Activated T-helper 17 cell treated with anti-CD3 and anti-CD28 coated beads, Interleukin-2, amount 50 U/mL, for 72 hours (primary cell): ENCODE measurements around the gene CWC25. TPM values are rescaled to one million over a fixed set of nuclear protein-coding genes. Genes with fewer than 3 reads are reported as not detected.
"Not testable (repeated sequence)": the region's sequence is repeated elsewhere in the genome, so short reads cannot be mapped to it uniquely, and the experiment has no call there.

Source experiments
- ATAC-seq: fragments of 150-1000 bp; cut with Tn5 transposase; replicated peaks from 2 replicates; pipeline ENCODE4 v1.10.0; 2021; ENCODE audit warnings: mild to moderate bottlenecking, moderate library complexity
- H3K27ac Mint-ChIP-seq: one replicate; pipeline ENCODE4 v1.8.0; 2022; ENCODE audit warnings: mixed read lengths
- H3K27me3 Mint-ChIP-seq: one replicate; pipeline ENCODE4 v1.8.0; 2022; ENCODE audit warnings: mixed read lengths
- H3K36me3 Mint-ChIP-seq: one replicate; pipeline ENCODE4 v1.8.0; 2022; ENCODE audit warnings: low read depth, mild to moderate bottlenecking, mixed read lengths
- H3K4me1 Mint-ChIP-seq: one replicate; pipeline ENCODE4 v1.8.0; 2022; ENCODE audit warnings: mixed read lengths
- H3K4me3 Mint-ChIP-seq: one replicate; pipeline ENCODE4 v1.8.0; 2022; ENCODE audit warnings: mild to moderate bottlenecking, mixed read lengths
- H3K9me3 Mint-ChIP-seq: one replicate; pipeline ENCODE4 v1.8.0; 2022; ENCODE audit warnings: mixed read lengths
- total RNA-seq, 2 donors: library from RNA; stranded (reverse); gene quantifications; one replicate each; pipeline ENCODE4 v1.2.3, GENCODE V29; 2022

CWC25 gene
- total RNA-seq, 2 donors from 2014 or later = 28.1 to 37.1 TPM

GRCh38 chr17:38864636-38865398 lies 39.7 kb upstream of the CWC25 start:
- Mint-ChIP-seq H3K27ac (no peak overlapping the region), H3K4me3 (no peak overlapping the region), H3K4me1 (peaks cover 22% of the 10 kb centered on the region), H3K36me3 (peaks cover 26% of the 10 kb centered on the region), H3K27me3 (no peaks in the 10 kb centered on the region), H3K9me3 (no peaks in the 10 kb centered on the region)
- ATAC-seq = no peak

- H3K36me3 Mint-ChIP-seq = no peaks in the 10 kb centered on the region
- peak; percentile 53 for ATAC-seq
- H3K27ac Mint-ChIP-seq = peak overlapping the region; percentile 69
- H3K9me3 Mint-ChIP-seq = no peaks in the 10 kb centered on the region
- no peak overlapping the region for H3K4me3 Mint-ChIP-seq
- no peaks in the 10 kb centered on the region for H3K27me3 Mint-ChIP-seq
- no peaks in the 10 kb centered on the region for H3K4me1 Mint-ChIP-seq
Measured at GRCh38 chr17:38861399-38861843, 36.3 kb upstream of the CWC25 start.

GRCh38 chr17:38857271-38857670 lies 32.1 kb upstream of the CWC25 start:
- H3K27ac Mint-ChIP-seq = no peak overlapping the region
- no peak for ATAC-seq
- peaks cover 19% of the 10 kb centered on the region for H3K36me3 Mint-ChIP-seq
- H3K4me3 Mint-ChIP-seq = no peak overlapping the region
- no peaks in the 10 kb centered on the region for H3K9me3 Mint-ChIP-seq
- peaks cover 5% of the 10 kb centered on the region for H3K4me1 Mint-ChIP-seq
- no peaks in the 10 kb centered on the region for H3K27me3 Mint-ChIP-seq

- Mint-ChIP-seq H3K27ac (peak overlapping the region; percentile 98), H3K4me1 (peaks cover 22% of the 10 kb centered on the region), H3K36me3 (peaks cover 40% of the 10 kb centered on the region), H3K4me3 (peak overlapping the region; percentile 93)
- not testable (repeated sequence) for H3K27me3 Mint-ChIP-seq, H3K9me3 Mint-ChIP-seq, ATAC-seq
Measured at GRCh38 chr17:38855101-38855714, 30.1 kb upstream of the CWC25 start.

GRCh38 chr17:38853292-38854219 lies 28.4 kb upstream of the CWC25 start, which contains the start of gene RPL23:
Gene RPL23 (minus strand): TSS chr17:38853721. CDS start chr17:38853710, 11 bp downstream.
- peaks cover 29% of the 10 kb centered on the region for H3K4me1 Mint-ChIP-seq
- no peaks in the 10 kb centered on the region for H3K9me3 Mint-ChIP-seq
- no peaks in the 10 kb centered on the region for H3K27me3 Mint-ChIP-seq
- peaks cover 56% of the 10 kb centered on the region for H3K36me3 Mint-ChIP-seq
- H3K4me3 Mint-ChIP-seq = peak within 1 kb of the TSS; percentile 93
- peak; percentile 92 for ATAC-seq
- H3K27ac Mint-ChIP-seq = peak within 1 kb of the TSS; percentile 98

- Mint-ChIP-seq H3K36me3 (peaks cover 63% of the 10 kb centered on the region), H3K27me3 (no peaks in the 10 kb centered on the region), H3K9me3 (no peaks in the 10 kb centered on the region), H3K27ac (peak overlapping the region; percentile 98), H3K4me1 (peaks cover 29% of the 10 kb centered on the region), H3K4me3 (peak overlapping the region; percentile 93)
- ATAC-seq = no peak
Measured at GRCh38 chr17:38852771-38853291, 27.7 kb upstream of the CWC25 start.

GRCh38 chr17:38851434-38851833 lies 26.3 kb upstream of the CWC25 start:
- H3K27ac Mint-ChIP-seq = peak overlapping the region; percentile 98
- ATAC-seq = no peak
- peaks cover 29% of the 10 kb centered on the region for H3K4me1 Mint-ChIP-seq
- H3K4me3 Mint-ChIP-seq = peak overlapping the region; percentile 93
- no peaks in the 10 kb centered on the region for H3K27me3 Mint-ChIP-seq
- H3K36me3 Mint-ChIP-seq = peaks cover 77% of the 10 kb centered on the region
- no peaks in the 10 kb centered on the region for H3K9me3 Mint-ChIP-seq

GRCh38 chr17:38850374-38850773 lies 25.3 kb upstream of the CWC25 start:
- no peak for ATAC-seq
- Mint-ChIP-seq H3K4me1 (peaks cover 29% of the 10 kb centered on the region), H3K36me3 (peaks cover 77% of the 10 kb centered on the region), H3K27ac (peak overlapping the region; percentile 98), H3K4me3 (peak overlapping the region; percentile 93), H3K27me3 (no peaks in the 10 kb centered on the region), H3K9me3 (no peaks in the 10 kb centered on the region)

- peaks cover 25% of the 10 kb centered on the region for H3K4me1 Mint-ChIP-seq
- no peaks in the 10 kb centered on the region for H3K27me3 Mint-ChIP-seq
- H3K4me3 Mint-ChIP-seq = peak overlapping the region; percentile 17
- peaks cover 76% of the 10 kb centered on the region for H3K36me3 Mint-ChIP-seq
- no peak for ATAC-seq
- H3K27ac Mint-ChIP-seq = no peak overlapping the region
- H3K9me3 Mint-ChIP-seq = no peaks in the 10 kb centered on the region
Measured at GRCh38 chr17:38848939-38849605, 24.0 kb upstream of the CWC25 start.

GRCh38 chr17:38848557-38848891 lies 23.4 kb upstream of the CWC25 start:
- Mint-ChIP-seq H3K4me1 (peaks cover 25% of the 10 kb centered on the region), H3K9me3 (no peaks in the 10 kb centered on the region), H3K27me3 (no peaks in the 10 kb centered on the region), H3K27ac (no peak overlapping the region), H3K4me3 (no peak overlapping the region), H3K36me3 (peaks cover 70% of the 10 kb centered on the region)
- no peak for ATAC-seq

- no peaks in the 10 kb centered on the region for H3K27me3 Mint-ChIP-seq
- ATAC-seq = no peak
- H3K4me3 Mint-ChIP-seq = no peak overlapping the region
- H3K4me1 Mint-ChIP-seq = peaks cover 6% of the 10 kb centered on the region
- no peak overlapping the region for H3K27ac Mint-ChIP-seq
- peaks cover 28% of the 10 kb centered on the region for H3K36me3 Mint-ChIP-seq
- H3K9me3 Mint-ChIP-seq = no peaks in the 10 kb centered on the region
Measured at GRCh38 chr17:38844261-38844757, 19.2 kb upstream of the CWC25 start.

- H3K27ac Mint-ChIP-seq = peak overlapping the region; percentile 100
- ATAC-seq = no peak
- H3K36me3 Mint-ChIP-seq = peaks cover 38% of the 10 kb centered on the region
- H3K9me3 Mint-ChIP-seq = no peaks in the 10 kb centered on the region
- peaks cover 25% of the 10 kb centered on the region for H3K4me1 Mint-ChIP-seq
- no peaks in the 10 kb centered on the region for H3K27me3 Mint-ChIP-seq
- peak overlapping the region; percentile 97 for H3K4me3 Mint-ChIP-seq
Measured at GRCh38 chr17:38825762-38826247, 684 bp upstream of the CWC25 start.

GRCh38 chr17:38815576-38816193 lies 9.4 kb downstream of the CWC25 start:
- Mint-ChIP-seq H3K36me3 (peaks cover 84% of the 10 kb centered on the region), H3K4me1 (peaks cover 10% of the 10 kb centered on the region), H3K27ac (no peak overlapping the region), H3K27me3 (no peaks in the 10 kb centered on the region), H3K4me3 (peak overlapping the region; percentile 6), H3K9me3 (no peaks in the 10 kb centered on the region)
- peak; percentile 94 for ATAC-seq
